ENCODE data around the gene CYP4F22. TPM values are rescaled to one million over a fixed set of nuclear protein-coding genes. Genes with fewer than 3 reads are reported as not detected.

Gene CYP4F22
- total and polyA plus RNA-seq, 10 of the 15 experiments (the other 5 are each of a cell fraction or from before 2014, with no cell fraction given): not detected

DNA sequence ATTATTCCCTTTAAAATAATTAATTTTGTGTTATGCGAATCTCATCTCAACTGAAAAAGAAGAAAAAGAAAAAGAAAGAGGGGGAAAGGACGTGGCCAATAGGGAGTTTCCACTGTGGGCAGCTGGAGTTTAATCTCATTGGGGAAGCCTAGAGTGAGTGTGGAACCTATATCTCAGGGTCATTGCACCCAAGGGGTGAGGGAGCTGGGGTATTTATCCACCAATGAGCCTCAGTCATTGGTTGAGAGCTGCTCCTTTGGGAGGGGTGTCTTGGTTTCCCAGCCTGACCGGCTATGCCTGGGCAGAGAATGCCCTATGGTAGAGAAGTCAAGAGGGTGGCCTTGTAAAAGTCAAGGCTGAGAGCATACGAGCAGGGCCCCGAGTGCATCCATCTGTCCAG lies 16.5 kb downstream of the CYP4F22 start:
- Histone ChIP-seq H3K4me1 (ENCODE audit: control insufficient read depth, insufficient read depth, low read length) (no peaks in the 10 kb centered on the region), H4K20me1 (ENCODE audit: control insufficient read depth, insufficient read depth) (no peaks in the 10 kb centered on the region), H3K4me3 (no peak overlapping the region), H3K79me2 (ENCODE audit: control insufficient read depth, insufficient read depth, low read length) (no peaks in the 10 kb centered on the region), H3K4me2 (ENCODE audit: control insufficient read depth, insufficient read depth) (no peak overlapping the region), H3K27ac (ENCODE audit: control insufficient read depth, insufficient read depth) (no peak overlapping the region), H2AFZ (ENCODE audit: control insufficient read depth, low read depth, low read length) (no peak overlapping the region), H3K27me3 (replicated peaks in 1 of 2; ENCODE audit: control insufficient read depth in 2 of 2, insufficient read depth in 2 of 2, low read length in 1 of 2) (no peaks in the 10 kb centered on the region), H3K9me3 (replicated peaks; ENCODE audit: control insufficient read depth, insufficient read depth, low read length) (no peaks in the 10 kb centered on the region; the same call in 2 of the 3 replicates), H3K9ac (ENCODE audit: control insufficient read depth, insufficient read depth, low read length) (no peak overlapping the region), H3K36me3 (ENCODE audit: control insufficient read depth in 2 of 2, insufficient read depth in 2 of 2, low read length in 1 of 2) (no peaks in the 10 kb centered on the region)
- ChIA-PET SMC1A (ENCODE audit: uncharacterized antibody, unreplicated experiment) (no interaction called here), POLR2A (no interaction called here), CTCF (no interaction called here), RAD21 (ENCODE audit: unreplicated experiment) (no interaction called here)
- DNase-seq (ENCODE audit: low read depth, low spot score) (no peak), ATAC-seq (no peak), FAIRE-seq (no peak)
- 42% methylated on average over 5 of the region's 5 CpGs for WGBS (ENCODE audit: insufficient coverage, insufficient replicate concordance, low lambda C conversion rate, missing lambda C conversion rate)
- TF ChIP-seq MYB (IDR thresholded peaks at IDR 0.05; ENCODE audit: borderline replicate concordance, low read depth, low read length): no peak
- TF ChIP-seq, protein P1, sequence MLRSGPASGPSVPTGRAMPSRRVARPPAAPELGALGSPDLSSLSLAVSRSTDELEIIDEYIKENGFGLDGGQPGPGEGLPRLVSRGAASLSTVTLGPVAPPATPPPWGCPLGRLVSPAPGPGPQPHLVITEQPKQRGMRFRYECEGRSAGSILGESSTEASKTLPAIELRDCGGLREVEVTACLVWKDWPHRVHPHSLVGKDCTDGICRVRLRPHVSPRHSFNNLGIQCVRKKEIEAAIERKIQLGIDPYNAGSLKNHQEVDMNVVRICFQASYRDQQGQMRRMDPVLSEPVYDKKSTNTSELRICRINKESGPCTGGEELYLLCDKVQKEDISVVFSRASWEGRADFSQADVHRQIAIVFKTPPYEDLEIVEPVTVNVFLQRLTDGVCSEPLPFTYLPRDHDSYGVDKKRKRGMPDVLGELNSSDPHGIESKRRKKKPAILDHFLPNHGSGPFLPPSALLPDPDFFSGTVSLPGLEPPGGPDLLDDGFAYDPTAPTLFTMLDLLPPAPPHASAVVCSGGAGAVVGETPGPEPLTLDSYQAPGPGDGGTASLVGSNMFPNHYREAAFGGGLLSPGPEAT (IDR thresholded peaks at IDR 0.05; ENCODE audit: low read depth): no peak
- no peak for TF ChIP-seq SMAD1 (IDR thresholded peaks at IDR 0.05; ENCODE audit: low read depth, partially characterized antibody)
- no peak for TF ChIP-seq CREM (IDR thresholded peaks at IDR 0.05; ENCODE audit: low read depth)
- no peak for TF ChIP-seq IKZF2 (IDR thresholded peaks at IDR 0.05)
- TF ChIP-seq IKZF1 (conservative IDR thresholded peaks at IDR 0.05): no peak
- TF ChIP-seq BRCA1 (IDR thresholded peaks at IDR 0.05; ENCODE audit: low read depth, low read length): no peak
- TF ChIP-seq ASH2L (IDR thresholded peaks at IDR 0.05; ENCODE audit: borderline replicate concordance, low read depth): no peak
- TF ChIP-seq CBX3 (IDR thresholded peaks at IDR 0.05; ENCODE audit: borderline replicate concordance, low read depth): no peak
- TF ChIP-seq, protein P2, sequence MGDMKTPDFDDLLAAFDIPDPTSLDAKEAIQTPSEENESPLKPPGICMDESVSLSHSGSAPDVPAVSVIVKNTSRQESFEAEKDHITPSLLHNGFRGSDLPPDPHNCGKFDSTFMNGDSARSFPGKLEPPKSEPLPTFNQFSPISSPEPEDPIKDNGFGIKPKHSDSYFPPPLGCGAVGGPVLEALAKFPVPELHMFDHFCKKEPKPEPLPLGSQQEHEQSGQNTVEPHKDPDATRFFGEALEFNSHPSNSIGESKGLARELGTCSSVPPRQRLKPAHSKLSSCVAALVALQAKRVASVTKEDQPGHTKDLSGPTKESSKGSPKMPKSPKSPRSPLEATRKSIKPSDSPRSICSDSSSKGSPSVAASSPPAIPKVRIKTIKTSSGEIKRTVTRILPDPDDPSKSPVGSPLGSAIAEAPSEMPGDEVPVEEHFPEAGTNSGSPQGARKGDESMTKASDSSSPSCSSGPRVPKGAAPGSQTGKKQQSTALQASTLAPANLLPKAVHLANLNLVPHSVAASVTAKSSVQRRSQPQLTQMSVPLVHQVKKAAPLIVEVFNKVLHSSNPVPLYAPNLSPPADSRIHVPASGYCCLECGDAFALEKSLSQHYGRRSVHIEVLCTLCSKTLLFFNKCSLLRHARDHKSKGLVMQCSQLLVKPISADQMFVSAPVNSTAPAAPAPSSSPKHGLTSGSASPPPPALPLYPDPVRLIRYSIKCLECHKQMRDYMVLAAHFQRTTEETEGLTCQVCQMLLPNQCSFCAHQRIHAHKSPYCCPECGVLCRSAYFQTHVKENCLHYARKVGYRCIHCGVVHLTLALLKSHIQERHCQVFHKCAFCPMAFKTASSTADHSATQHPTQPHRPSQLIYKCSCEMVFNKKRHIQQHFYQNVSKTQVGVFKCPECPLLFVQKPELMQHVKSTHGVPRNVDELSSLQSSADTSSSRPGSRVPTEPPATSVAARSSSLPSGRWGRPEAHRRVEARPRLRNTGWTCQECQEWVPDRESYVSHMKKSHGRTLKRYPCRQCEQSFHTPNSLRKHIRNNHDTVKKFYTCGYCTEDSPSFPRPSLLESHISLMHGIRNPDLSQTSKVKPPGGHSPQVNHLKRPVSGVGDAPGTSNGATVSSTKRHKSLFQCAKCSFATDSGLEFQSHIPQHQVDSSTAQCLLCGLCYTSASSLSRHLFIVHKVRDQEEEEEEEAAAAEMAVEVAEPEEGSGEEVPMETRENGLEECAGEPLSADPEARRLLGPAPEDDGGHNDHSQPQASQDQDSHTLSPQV (IDR thresholded peaks at IDR 0.05): no peak
- no peak for TF ChIP-seq HDAC2 (IDR thresholded peaks at IDR 0.05)
- TF ChIP-seq CREB1 (IDR thresholded peaks at IDR 0.05; ENCODE audit: low read depth): no peak
- TF ChIP-seq, protein P3, sequence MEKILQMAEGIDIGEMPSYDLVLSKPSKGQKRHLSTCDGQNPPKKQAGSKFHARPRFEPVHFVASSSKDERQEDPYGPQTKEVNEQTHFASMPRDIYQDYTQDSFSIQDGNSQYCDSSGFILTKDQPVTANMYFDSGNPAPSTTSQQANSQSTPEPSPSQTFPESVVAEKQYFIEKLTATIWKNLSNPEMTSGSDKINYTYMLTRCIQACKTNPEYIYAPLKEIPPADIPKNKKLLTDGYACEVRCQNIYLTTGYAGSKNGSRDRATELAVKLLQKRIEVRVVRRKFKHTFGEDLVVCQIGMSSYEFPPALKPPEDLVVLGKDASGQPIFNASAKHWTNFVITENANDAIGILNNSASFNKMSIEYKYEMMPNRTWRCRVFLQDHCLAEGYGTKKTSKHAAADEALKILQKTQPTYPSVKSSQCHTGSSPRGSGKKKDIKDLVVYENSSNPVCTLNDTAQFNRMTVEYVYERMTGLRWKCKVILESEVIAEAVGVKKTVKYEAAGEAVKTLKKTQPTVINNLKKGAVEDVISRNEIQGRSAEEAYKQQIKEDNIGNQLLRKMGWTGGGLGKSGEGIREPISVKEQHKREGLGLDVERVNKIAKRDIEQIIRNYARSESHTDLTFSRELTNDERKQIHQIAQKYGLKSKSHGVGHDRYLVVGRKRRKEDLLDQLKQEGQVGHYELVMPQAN (conservative IDR thresholded peaks at IDR 0.05): no peak
- TF ChIP-seq PML (IDR thresholded peaks at IDR 0.05; ENCODE audit: low read length): no peak
- intact Hi-C loops (cut with micrococcal nuclease; ENCODE audit: unreplicated experiment) (no loop called here), in situ Hi-C loops (cut with MboI) (no loop called here)
- no TSS peak for BruUV-seq (replicated peaks)

All from GM12878 (cell line).